Measurements from ENCODE around the gene KRT74.

The KRT74 gene

DNA sequence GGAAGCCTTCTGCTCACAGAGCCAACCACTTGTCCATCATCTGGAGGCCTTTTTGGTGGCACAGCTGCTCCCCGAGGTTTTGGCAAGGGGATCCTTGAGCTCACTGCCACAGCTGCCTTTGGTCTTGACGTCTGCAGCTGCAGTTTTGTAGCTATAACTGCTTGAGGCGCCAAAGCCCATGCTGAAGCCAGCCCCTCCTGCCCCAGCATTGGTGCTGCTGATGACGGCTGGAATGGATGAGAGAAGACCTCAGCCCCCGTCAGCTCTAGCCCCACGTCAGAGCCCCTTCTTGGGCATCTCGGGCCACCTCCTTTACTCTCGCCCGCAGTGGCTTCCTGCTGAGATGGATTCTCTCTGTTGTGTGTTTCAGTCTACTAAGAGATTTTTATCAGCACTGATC lies 12.3 kb upstream of the KRT74 start:
- TF ChIP-seq, protein P1, sequence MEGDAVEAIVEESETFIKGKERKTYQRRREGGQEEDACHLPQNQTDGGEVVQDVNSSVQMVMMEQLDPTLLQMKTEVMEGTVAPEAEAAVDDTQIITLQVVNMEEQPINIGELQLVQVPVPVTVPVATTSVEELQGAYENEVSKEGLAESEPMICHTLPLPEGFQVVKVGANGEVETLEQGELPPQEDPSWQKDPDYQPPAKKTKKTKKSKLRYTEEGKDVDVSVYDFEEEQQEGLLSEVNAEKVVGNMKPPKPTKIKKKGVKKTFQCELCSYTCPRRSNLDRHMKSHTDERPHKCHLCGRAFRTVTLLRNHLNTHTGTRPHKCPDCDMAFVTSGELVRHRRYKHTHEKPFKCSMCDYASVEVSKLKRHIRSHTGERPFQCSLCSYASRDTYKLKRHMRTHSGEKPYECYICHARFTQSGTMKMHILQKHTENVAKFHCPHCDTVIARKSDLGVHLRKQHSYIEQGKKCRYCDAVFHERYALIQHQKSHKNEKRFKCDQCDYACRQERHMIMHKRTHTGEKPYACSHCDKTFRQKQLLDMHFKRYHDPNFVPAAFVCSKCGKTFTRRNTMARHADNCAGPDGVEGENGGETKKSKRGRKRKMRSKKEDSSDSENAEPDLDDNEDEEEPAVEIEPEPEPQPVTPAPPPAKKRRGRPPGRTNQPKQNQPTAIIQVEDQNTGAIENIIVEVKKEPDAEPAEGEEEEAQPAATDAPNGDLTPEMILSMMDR (IDR thresholded peaks at IDR 0.05), result no peak

DNA sequence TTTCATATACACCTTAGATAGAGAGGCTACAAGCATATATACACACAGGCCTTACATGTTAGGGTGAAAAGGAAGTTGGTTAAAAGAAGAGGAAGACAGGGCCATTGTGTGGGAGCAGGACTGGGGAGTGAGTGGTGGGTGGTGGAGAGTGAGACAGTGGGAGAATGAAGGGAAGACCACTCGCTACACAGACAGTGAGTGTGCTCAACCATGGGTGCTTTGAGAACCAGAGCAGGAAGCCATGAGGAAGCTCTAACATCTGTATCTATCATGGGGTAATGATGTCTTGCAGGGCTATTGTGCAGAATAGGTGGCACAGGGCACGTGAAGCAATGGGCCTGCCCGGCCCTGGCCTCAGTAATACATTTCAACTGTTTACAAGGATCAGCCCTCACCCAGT lies 11.4 kb upstream of the KRT74 start:
- TF ChIP-seq, protein P1 (IDR thresholded peaks at IDR 0.05), result no peak

DNA sequence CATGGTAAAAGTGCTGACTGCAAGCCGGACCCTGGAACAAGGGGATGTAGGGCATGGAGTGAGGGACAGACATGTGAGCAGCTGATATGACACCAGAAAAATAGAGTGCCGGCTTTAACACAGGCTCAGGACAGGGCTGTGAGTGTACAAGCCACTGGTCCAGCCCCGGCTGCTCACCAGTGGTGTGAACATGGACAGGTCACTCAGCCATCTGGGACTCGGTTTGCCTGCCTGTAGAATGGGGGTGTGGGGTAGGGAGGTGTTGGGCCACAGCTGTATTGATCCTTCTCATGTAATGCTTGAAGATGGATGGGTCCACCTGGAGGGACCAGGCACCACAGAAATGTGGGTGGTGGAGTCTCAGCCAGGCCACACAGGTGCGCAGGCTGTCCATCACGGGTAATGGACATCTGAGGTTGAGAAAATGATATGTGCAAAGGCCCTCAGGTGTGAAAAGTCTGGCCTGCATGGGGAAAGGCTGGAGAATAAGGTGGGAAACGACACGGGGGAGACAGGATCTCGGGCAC lies 10.6 kb upstream of the KRT74 start:
- TF ChIP-seq, protein P1 (IDR thresholded peaks at IDR 0.05), result no peak

- TF ChIP-seq, protein P1 (IDR thresholded peaks at IDR 0.05), result peak; percentile 82
These were observed 9.4 kb upstream of the KRT74 start for GRCh38 chr12:52582971-52583456.

GRCh38 chr12:52582486-52582885 lies 8.8 kb upstream of the KRT74 start:
- TF ChIP-seq, protein P1 (IDR thresholded peaks at IDR 0.05), result no peak

DNA sequence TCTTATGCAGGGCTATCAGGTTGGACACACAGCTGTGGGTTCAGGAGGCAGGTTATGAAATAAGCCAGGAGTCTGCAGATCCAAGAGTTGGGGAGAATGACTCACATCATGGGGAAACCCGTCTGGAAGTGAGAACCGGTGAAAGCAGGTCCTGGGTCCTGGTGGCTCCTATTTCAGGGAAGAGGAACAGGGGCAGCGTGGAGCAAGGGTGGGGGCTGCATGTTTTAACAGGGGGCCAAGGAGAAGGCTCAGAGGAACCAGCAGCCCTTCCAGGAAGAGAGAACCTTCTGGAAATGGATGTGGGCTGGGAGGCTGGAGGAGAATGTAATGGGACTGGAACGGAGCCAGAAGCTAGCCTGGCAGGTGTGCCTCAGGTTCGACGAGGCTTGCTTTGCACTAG lies 7.8 kb upstream of the KRT74 start:
- TF ChIP-seq, protein P1 (IDR thresholded peaks at IDR 0.05), result no peak

DNA sequence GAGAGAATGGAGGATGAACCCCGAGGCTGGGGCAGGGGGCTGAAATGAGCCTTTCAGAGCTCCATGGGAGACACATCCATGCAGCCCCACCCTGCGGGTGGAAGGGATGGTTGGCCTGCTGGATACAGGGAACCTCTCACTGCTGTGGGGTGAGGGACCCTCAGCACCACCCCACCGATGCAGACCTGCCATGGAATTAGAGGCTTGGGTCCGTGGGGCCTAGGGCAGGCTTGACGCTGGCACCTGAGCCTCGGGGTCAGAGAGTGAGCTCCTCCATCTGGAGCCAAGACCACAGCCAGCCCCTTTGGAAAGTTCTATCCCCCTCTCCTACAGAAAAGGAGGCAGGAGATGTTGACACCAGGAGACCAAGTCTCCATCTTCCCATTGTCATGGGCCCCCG lies 7.4 kb upstream of the KRT74 start:
- TF ChIP-seq, protein P1 (IDR thresholded peaks at IDR 0.05), result no peak

DNA sequence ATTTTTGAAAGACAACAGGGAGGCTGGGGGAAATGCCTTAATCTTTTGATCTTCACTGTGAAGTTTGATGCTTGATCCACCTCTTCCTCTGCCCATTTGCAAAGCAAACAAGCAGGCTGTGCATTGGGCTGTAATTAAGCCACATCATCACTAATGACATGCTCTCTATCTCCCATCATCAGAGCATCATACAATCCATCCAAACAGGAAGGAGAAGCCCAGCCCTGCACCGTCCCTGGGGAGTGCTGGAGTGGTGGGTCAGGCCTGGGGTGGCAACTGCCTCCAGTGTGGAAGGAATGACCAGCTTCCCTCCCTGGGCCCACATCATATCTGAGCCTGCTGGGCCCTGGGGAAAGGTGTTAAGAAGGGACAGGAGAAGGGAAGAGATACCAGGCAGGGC lies 6.9 kb upstream of the KRT74 start:
- TF ChIP-seq, protein P1 (IDR thresholded peaks at IDR 0.05), result no peak

Measured in LNCAP (cell line).